Measurements from ENCODE around the gene DERL2.

Gene DERL2

DNA sequence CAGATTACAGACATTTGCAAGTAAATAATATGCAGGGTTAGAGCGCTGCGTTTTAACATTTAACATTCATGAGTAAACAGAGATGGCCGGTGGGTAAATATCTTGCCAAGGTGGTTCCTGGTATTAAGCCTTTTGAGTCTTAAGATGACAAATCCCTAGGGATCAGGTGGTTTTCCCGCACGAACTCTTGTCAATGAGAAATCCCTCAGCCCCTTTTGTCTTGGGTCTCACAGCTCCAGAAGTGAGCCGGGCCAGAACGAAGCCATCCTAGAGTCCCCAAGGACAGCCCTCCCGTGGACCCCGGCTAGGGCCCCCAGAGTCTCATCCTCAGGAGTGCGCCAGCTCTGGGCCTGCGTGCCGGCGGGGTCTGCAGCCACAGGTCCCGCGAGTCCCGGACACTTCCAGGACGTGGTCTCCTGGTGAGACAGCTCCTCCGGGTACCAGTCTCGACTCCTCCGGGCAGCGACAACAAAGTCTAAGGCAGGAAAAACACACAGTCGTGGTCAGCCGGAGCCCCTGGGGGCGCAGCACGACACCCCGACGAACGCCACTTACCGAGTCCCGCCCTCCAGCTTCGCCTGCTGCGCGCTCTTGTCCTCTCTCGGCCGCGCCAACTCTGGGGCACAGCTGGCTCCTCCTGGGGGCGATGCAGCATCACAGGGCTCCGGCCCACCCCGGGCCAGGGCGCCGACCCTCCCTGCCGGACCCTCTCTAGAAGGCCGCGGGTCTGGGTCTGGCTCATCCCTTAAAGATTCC, 13.7 kb upstream of the DERL2 start:
- peak overlapping the region; percentile 62 for H3K4me3 ChIP-seq (ENCODE audit: low read depth, low read length)
- TF ChIP-seq, protein P1, sequence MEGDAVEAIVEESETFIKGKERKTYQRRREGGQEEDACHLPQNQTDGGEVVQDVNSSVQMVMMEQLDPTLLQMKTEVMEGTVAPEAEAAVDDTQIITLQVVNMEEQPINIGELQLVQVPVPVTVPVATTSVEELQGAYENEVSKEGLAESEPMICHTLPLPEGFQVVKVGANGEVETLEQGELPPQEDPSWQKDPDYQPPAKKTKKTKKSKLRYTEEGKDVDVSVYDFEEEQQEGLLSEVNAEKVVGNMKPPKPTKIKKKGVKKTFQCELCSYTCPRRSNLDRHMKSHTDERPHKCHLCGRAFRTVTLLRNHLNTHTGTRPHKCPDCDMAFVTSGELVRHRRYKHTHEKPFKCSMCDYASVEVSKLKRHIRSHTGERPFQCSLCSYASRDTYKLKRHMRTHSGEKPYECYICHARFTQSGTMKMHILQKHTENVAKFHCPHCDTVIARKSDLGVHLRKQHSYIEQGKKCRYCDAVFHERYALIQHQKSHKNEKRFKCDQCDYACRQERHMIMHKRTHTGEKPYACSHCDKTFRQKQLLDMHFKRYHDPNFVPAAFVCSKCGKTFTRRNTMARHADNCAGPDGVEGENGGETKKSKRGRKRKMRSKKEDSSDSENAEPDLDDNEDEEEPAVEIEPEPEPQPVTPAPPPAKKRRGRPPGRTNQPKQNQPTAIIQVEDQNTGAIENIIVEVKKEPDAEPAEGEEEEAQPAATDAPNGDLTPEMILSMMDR (IDR thresholded peaks at IDR 0.05; ENCODE audit: low read depth, low read length) = no peak
- no peaks in the 10 kb centered on the region for H3K4me1 ChIP-seq
- H3K27me3 ChIP-seq = no peaks in the 10 kb centered on the region
- no peak for DNase-seq
- H3K36me3 ChIP-seq = no peaks in the 10 kb centered on the region
- no peaks in the 10 kb centered on the region for H3K9me3 ChIP-seq

DNA sequence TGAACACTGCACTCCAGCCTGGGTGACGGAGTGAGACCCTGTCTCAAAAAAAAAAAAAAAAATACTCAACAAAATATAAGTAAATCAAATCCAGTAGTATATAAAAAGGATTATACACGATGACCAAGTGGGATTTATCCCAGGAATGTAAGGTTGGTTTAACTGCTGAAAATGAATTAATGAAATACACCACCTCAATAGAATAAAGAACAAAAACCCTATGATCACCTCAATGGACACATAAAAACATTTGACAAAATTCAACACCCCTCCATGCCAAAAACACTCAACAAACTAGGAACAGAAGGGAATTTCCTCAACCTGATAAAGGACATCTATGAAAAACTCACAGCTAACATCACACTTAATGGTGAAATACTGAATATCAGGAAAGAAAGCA, 7.0 kb upstream of the DERL2 start:
- no peaks in the 10 kb centered on the region for H3K27me3 ChIP-seq

DNA sequence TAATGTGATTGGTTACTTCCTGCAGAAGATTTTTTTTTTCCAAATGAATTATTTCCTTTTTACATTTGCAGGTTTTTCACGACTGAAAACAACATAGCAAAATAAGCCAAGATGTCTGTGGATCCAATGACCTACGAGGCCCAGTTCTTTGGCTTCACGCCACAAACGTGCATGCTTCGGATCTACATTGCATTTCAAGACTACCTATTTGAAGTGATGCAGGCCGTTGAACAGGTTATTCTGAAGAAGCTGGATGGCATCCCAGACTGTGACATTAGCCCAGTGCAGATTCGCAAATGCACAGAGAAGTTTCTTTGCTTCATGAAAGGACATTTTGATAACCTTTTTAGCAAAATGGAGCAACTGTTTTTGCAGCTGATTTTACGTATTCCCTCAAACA, 2.8 kb upstream of the DERL2 start:
- no peaks in the 10 kb centered on the region for H3K4me1 ChIP-seq
- H3K4me3 ChIP-seq (ENCODE audit: low read depth, low read length) = no peak overlapping the region
- TF ChIP-seq, protein P1 (IDR thresholded peaks at IDR 0.05; ENCODE audit: low read depth, low read length) = no peak
- no peaks in the 10 kb centered on the region for H3K27me3 ChIP-seq
- H3K36me3 ChIP-seq = peaks cover 8% of the 10 kb centered on the region
- no peaks in the 10 kb centered on the region for H3K9me3 ChIP-seq
- DNase-seq = no peak

More for the DNA sequence above, 7.0 kb upstream of the DERL2 start:
- H3K4me3 ChIP-seq (ENCODE audit: low read depth, low read length) = no peak overlapping the region
- H3K9me3 ChIP-seq = no peaks in the 10 kb centered on the region
- H3K36me3 ChIP-seq = peaks cover 8% of the 10 kb centered on the region
- TF ChIP-seq, protein P1 (IDR thresholded peaks at IDR 0.05; ENCODE audit: low read depth, low read length) = no peak
- no peaks in the 10 kb centered on the region for H3K4me1 ChIP-seq
- no peak for DNase-seq

DNA sequence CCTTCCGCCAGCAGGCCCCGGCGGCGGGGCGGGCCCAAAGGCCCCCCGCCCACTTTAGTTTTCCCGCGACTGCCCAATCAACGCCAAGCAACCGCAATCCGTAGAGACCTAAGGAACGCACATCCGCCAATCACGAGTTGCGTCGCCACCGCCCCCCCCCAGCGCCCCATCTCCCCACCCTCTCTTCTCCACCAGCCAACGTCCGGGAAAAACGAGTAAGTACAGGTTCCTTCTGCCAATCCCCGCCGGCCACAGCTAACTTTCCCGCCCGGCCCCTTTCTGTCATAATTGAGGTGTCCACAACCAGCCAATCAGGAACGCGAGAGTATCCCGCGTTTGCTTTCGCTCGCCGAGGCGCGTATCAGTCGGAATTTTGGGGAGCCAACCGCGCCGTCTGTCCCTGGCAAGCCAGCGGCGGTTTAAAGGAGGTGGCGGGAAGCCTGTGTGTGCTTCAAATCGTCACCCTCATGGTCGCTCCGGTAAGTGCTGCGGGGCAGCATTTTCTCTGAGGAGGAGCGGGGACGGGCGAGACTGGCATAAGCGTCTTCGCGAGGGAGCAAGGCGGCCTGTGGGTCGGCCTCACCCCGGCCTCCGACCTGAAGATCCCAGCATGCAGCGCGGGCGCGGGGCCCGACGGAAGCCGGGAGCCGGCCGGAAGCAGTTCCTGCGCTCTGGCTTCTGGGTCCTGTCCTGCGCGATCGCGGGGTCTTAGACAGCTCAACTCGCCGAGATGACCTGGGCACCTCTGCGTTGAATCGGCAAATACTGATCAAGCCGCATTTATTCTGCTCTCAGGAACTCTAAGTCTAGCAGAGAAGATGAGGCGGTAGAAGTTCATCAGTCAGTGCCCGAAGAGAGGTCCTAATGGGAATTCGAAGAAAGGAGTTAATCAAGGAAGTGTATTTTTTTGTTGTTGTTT, 487 bp upstream of the DERL2 start, which contains the start of gene MIS12:
Gene MIS12 (plus strand): TSS at position 361 of the 919 bp plus-strand sequence. CDS start 2,297 bp downstream, outside the sequence.
- Histone ChIP-seq H3K36me3 (peaks cover 8% of the 10 kb centered on the region), H3K27me3 (no peaks in the 10 kb centered on the region), H3K9me3 (no peaks in the 10 kb centered on the region), H3K4me3 (ENCODE audit: low read depth, low read length) (peak within 1 kb of the TSS; percentile 85), H3K4me1 (no peaks in the 10 kb centered on the region)
- TF ChIP-seq, protein P1 (IDR thresholded peaks at IDR 0.05; ENCODE audit: low read depth, low read length) = no peak
- DNase-seq = peak; percentile 93

DNA sequence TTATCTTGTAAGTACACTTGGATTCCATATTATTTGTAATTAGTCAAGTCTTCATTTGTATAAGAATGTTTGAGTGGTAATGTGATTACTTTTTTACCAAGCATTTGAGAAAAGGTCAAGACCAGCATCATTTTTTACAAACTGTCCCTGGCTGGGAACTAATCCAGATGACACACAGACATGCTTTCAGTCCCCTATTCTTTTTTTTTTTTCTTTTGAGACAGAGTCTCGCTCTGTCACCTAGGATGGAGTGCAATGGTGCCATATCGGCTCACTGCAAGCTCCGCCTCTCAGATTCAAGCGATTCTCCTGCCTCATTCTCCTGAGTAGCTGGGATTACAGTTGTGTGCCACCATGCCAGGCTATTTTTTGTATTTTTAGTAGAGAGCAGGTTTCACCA, 4.5 kb downstream of the DERL2 start:
- H3K36me3 ChIP-seq = no peaks in the 10 kb centered on the region; the same call in none of the 2 replicates
- no peak overlapping the region for H3K4me3 ChIP-seq (ENCODE audit: low read depth, low read length)
- no peaks in the 10 kb centered on the region for H3K27me3 ChIP-seq
- no peaks in the 10 kb centered on the region for H3K4me1 ChIP-seq
- TF ChIP-seq, protein P1 (IDR thresholded peaks at IDR 0.05; ENCODE audit: low read depth, low read length) = no peak
- no peaks in the 10 kb centered on the region for H3K9me3 ChIP-seq
- DNase-seq = no peak

Measured in BE2C (cell line).